Stimulated activated CD4-positive, alpha-beta T cell treated with anti-CD3 and anti-CD28 coated beads, TNF-alpha, amount 100 ng/mL, for 4 hours (primary cell): Measurements from ENCODE around the gene ETS1.

Source experiments
- DNase-seq, 3 experiments: peaks; one replicate each; pipeline ENCODE4 v3.0.0-alpha.2; 2020; ENCODE audit warnings: low read depth in 3 of 3

ETS1 gene

GRCh38 chr11:128540469-128540868, 46.9 kb downstream of the ETS1 start:
- no peak for DNase-seq

- DNase-seq: no peak
Observed at GRCh38 chr11:128536506-128536905, 50.9 kb downstream of the ETS1 start.

GRCh38 chr11:128535468-128536457, 51.6 kb downstream of the ETS1 start:
- DNase-seq: no peak

- DNase-seq: no peak
Observed at GRCh38 chr11:128533472-128533871, 53.9 kb downstream of the ETS1 start.

DNA sequence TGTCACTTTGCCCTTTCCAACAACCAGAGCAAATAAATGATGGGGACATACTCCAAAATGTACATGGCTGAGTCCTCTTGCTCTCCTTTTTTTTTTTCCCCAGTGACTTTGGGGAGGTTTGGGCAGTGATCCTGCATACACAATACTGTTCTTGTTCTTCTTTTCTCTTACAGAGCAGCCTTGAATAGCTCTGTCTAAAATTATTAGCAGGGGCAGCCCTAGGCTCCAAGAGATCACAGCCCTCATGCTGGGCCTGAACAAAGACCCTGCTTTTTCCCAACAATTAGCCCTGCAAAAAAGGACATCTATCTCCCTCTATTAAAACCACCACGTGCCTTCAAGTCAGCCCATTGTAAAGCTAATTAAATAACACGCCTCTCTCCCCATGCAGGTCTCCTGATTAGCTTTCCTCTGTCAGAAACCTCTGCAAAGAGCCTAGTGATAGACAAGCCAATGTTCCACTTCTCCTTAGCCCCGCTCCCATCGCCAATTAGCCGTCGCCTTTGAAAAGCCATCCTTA, 54.7 kb downstream of the ETS1 start:
- DNase-seq: no peak

DNA sequence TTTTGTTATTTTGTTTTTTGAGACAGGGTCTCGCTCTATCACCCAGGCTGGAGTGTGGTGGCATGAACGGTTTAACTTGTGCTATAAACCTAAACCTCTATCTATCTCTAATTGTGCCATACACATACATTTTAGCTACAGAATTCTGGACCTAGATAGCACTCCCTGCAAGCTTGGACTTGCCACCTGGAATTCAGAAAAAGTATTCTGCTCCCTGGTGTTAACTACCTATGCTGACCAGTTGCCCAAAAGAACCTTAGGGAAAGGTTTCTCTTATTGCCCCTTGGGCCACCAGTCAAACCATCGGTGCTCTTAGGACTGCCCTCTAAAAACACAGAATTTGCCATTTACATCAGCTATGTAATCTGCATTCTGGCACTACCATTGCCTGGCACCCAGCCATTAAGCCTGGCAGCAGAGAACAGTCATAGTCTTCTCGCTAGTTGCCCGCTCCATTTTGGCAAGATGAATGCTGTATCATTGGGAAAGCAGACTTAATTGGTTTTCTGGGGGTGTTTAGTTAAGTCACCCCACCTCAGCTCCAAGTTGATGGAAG, 55.3 kb downstream of the ETS1 start:
- DNase-seq: no peak

DNA sequence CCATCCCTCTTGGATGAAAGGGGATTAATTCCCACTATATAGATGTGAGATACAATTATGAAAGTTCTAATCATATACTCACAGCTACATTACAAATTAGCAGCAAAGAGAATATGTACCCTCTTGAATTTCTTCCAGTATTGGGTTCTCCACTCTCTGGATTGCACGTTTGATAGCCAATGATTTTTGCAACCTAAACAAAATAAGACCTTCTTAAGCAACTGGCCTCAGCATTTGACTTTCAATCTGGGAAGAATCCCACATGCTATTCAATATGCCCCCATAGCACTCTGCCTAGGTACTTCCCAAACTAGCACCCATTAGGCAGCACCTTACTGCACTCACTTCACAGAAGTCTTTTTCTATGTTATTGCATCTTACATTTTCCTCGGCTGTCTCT, 55.8 kb downstream of the ETS1 start:
- no peak for DNase-seq

- DNase-seq: no peak
Observed at GRCh38 chr11:128530118-128531074, 57.0 kb downstream of the ETS1 start.

DNA sequence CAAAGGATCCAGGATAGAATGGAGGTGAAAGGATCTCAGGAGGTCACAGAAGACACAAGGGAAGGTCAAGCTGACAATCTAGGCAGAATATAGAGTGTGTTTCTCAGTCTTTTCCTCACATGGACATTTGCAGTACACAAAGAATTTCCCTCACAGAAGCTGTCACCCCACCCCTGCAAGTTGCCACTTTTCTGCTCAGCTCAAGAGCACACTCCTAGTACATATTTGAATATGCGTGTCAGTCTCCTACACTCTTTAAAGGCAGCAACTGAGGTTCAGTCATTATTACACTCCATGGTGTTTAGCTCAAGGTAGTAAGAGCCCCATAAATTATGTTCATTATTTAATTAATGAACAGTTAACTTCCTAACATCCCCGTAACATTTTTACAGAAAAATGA, 59.1 kb downstream of the ETS1 start:
- no peak for DNase-seq

DNA sequence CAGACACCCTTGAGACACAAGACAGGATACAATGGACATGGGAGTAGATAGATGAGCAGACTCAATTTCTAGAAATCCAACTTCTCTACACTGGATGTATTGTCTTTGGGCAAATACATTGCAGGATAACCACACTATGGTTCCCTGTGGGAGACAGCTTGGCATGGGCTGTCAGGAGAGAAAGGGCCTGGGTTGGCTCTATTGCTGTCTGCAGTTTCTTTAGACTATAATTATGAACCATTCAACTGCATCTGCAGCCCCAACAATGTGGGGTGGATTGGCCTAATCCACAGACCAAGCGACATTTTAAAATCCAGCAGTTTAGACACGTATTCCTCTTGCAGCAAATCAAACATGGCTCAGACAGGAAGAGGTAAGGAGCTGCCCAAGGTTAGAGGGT, 60.3 kb downstream of the ETS1 start:
- no peak for DNase-seq

GRCh38 chr11:128525411-128526243, 61.7 kb downstream of the ETS1 start:
- DNase-seq: no peak

DNA sequence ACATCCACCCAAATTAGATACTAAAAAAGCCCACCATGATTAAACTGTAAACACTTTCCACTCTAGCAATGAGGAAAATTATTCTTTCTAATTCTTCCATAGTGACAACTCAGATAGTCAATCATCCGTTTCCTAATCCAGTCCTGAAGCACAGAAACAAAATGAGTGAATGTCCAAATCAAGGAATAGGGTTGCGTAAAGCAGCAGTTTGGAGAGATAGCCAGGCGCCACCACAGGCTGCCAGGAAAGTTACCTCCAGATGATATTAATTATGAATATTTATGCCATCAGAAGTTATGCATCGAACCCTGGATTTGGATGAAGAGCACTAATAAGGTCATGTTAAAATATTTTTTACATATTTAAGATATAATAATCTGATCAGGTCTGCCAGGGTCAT, 63.2 kb downstream of the ETS1 start:
- DNase-seq: no peak

DNA sequence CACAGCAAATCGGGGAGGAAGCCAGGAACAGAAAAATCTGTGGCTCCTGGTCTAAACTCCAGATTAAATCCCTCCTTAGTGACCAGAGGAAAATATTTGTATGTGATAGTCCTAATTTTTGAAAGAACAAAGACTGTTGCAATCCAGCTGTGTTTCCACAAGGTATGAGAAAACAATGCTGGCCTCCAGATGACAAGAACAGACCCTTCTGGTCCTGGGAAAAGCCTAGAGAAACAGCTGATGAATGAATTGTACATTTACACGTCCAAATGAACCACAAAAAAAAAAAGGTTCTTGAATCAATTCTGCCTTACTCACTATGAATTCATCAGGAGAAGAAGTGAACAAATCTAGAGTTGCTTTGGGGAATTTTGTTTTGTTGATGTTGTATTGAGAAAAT, 63.7 kb downstream of the ETS1 start:
- no peak for DNase-seq

DNA sequence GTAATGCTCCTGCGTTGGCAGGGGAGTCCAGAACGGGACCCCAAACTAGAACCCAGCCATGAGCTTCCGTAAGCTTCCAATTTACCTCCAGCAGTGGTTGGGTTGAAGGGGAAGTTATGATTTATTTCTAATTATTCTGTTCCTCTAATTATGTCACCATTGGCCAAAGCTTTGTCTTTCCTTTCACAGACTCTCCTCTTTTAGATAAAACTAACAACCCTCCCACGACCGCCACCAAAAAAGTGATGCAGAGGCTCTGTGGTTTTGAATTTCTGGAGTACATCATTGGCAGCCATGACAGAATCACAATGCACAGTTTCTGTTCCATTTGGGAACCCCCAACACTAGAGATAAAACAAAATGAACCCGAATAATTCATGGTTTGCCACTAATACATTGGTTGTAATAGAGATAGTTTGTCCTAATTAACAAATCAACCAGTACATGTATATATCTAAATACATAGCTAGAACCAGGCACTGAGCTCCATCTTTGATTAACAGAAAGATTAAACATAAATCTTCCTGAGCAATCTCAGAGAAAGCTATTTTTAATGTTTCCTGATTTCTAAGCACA, 64.3 kb downstream of the ETS1 start:
- DNase-seq: peak in 2 of 3 experiments; percentile 51 to 53

DNA sequence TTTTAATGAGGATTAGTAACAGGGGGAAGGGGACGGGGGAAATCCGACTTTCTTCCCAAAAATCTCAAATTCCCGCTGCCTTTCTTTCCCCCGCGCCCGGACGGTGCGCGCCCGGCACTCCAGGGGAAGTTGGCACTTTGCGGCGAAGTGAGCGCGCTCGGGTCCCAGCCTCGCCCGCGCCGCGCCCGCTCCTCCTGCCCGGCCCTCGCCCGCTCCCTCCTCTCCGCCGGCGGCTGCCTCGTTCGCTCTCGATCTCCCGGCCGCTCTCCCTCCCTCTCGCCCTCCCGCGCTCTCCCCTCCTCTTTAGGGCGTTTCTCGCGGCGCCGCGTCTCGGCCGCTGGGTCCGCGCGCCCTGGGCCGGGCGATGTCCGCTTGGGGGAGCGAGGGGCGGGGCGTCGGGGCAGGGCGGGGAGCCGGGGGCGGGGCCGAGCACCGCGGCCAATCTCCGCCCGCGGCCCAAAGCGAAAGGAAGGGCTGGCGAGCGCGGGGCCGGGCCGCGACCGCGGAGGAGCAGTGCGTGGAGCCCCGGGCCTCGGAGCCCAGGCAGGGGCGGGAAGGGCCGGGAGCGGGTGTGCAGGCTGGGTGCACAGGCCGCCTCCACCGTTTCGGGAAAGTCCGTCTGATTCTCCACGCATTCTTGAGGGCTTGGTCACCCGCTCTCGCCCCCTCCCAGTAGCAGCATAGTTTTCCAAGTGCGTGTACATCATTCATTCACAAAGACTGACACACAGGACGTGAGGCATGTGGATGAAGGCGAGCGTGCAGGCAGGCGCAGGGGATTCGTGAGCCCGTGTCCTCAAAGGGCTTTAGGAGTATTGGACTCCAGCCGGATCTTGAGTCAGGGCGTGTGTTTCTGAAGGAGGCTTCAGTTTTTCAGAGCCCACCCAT, 65.1 kb downstream of the ETS1 start:
- peak; percentile 70 to 79 (median 71) for DNase-seq

DNA sequence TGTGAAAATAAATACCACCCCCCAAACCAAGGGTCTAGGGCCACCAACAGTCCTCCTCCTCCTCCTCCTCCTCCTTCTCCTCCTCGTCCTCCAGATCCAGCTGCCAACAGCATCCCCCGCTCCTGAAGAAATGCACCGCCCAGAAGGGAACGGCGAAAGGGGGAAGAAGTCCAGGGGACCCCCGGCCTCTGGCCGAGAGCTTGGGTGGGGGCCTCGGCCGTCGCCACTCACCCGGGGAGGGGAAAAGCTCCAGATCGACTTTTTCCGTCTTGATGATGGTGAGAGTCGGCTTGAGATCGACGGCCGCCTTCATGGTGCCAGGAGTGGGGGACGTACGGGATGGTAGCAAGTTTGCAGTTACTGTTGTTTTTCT, 65.7 kb downstream of the ETS1 start:
- DNase-seq: no peak

DNA sequence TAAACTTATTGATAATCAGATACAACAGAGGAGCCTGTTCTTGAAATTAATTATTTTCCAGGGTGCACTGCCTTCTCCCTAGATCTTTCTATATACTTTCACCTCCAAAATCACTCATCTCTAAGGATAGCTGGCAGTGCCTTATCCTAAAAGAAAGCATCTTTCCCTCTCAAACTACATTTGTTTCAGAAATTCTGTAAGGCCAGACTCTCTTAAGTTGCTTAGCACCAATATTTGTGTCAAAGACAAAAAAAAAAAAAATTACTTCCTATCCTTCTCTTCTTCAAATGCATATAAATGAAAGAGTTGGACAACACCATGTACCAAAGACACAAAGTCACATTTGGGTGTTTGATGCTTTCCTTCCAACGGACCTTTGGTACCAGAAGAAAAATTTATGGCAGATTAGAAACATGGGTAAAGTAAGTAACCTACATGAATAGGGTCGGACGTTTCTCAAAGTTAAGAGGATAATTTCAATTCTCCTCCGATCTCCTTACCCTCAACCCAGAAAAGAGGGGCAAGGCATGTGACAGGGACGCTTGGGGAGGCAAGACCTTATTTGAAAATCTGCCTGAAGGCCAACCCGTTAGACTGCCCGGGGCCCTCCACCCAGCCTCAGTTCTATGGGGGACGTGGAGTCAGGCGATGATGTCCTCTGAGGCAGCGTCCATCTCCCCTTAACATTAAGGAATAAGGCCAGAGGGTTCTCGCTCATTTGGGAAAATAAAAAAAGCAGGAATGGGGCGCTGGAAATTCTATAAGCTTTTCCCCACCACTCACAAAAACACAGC, 66.3 kb downstream of the ETS1 start:
- DNase-seq: no peak

DNA sequence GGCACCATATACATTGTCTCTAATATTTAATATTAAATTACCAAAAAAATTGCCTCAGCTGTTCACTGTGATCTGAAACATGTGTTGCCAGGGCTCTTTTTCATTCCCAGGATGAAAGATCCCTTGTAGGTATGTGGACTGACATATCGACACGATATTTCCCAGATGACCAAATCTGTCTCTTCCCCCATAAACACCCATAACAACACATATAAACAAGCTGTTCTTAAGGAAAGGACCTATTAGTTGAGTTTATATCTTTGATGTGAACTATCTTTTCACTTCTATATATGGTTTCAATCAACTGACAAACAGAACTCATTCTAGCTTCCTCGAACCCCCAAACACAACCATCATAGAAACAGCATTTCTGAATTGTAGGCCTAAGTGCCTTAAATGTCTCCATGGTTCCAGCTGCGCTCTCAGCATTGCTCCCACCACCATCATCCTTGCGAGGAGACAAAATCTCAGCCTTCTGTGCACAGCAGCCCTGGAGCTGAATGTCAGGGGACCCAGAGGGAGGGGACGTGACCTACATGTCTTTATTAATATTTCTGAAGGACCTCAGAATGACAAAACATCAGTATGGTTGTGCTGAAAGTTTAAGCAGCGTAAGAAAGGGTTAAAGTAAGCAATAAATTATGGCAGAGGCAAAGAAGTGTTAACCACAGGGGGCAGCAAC, 67.0 kb downstream of the ETS1 start:
- no peak for DNase-seq
